Ovary (tissue), 10 donors: ENCODE results near the gene POU2AF1. TPM values are rescaled to one million over a fixed set of nuclear protein-coding genes. Genes with fewer than 3 reads are reported as not detected.

Experiments
- DNase-seq, 5 donors: peaks; one replicate each; pipeline ENCODE4 v3.0.0-alpha.2; 2019 to 2020
- H3K27ac ChIP-seq, 2 donors: fragments of 200-600 bp; one replicate each; pipeline versions ENCODE4 v1.5.1 to v1.8.0; 2019 to 2022
- H3K27me3 ChIP-seq: fragments of 200-600 bp; one replicate; pipeline ENCODE4 v1.8.0; 2022
- H3K36me3 ChIP-seq: fragments of 200-600 bp; sonication (generic); one replicate; pipeline ENCODE4 v1.5.1; 2019
- H3K4me1 ChIP-seq: one replicate; pipeline ENCODE4 v1.8.1; 2013; ENCODE audit warnings: mild to moderate bottlenecking, moderate library complexity; ENCODE audit not compliant: insufficient read depth
- H3K4me3 ChIP-seq: fragments of 200-600 bp; sonication (generic); one replicate; pipeline ENCODE4 v1.5.1; 2017
- H3K9me3 ChIP-seq, 2 donors: fragments of 200-600 bp in 1 of 2; sonication (generic) in 1 of 2; one replicate each; pipeline versions ENCODE4 v1.5.1 to v1.8.1; 2013 to 2019; ENCODE audit warnings: mild to moderate bottlenecking in 1 of 2, moderate library complexity in 1 of 2
- EP300 ChIP-seq: sonication (generic); formaldehyde crosslinking; IDR thresholded peaks from one replicate; pipeline ENCODE4 v1.6.1; 2017; ENCODE audit warnings: antibody characterized with exemption
- POLR2A ChIP-seq: fragments of 450-650 bp; IDR thresholded peaks from one replicate; pipeline ENCODE4 v1.6.1; 2017; ENCODE audit warnings: antibody characterized with exemption, mild to moderate bottlenecking, moderate library complexity
- WGBS, 3 donors: extraction: QIAGEN DNeasy Blood & Tissue Kit in 1 of 3; methylation state at CpG; one replicate each; pipeline versions ENCODE4 v1.1.5 to v1.1.7; 2013 to 2017; 5-methylcytosine and 5-hydroxymethylcytosine counted together
- intact Hi-C, 4 donors: fragments of 100-400 bp; cut with DNase I; formaldehyde crosslinking; loops; one replicate each; pipeline versions ENCODE4 v1.11.0 to v1.15.1; 2022 to 2023
- long read RNA-seq, 3 donors: library from polyadenylated mRNA in 2 of 3; unstranded in 2 of 3; transcript quantifications; one replicate each; pipeline ENCODE4 v2.0.0 and lab custom pipeline, GENCODE V29; 2021 to 2026
- polyA plus RNA-seq, 2 donors: library from polyadenylated mRNA; stranded (reverse); fragments of 200-250 nt in 1 of 2; fragments of 350-450 nt in 1 of 2; fragmentation: Illumina TruSeq in 1 of 2; extraction: RNeasy Lipid Tissue Mini Kit (QIAGEN cat#74804) in 1 of 2; gene quantifications; one replicate each; pipeline ENCODE4 v1.2.3, GENCODE V29; 2013 to 2014
- total RNA-seq, 7 donors: library from RNA; depleted of rRNA in 2 of 7; stranded (reverse); fragments of >200 nt in 2 of 7; fragmentation: NEBNext Ultra II Directional in 3 of 7; extraction: Animal tissue kit (Norgen Biotek cat#: 25700) in 3 of 7; gene quantifications; one replicate each; pipeline versions ENCODE4 v1.1.0 to v1.2.4, GENCODE V29; 2016 to 2023
- TF ChIP-seq, protein P1 (sequence below), 3 donors: fragments of 450-650 bp in 2 of 3; fragments of 200-600 bp in 1 of 3; IDR thresholded peaks; one replicate each; pipeline versions ENCODE4 v1.5.1 to v1.8.0; 2016 to 2022; ENCODE audit warnings: antibody characterized with exemption in 3 of 3, mild to moderate bottlenecking in 1 of 3
- donor health status: DM: no; HTN: no; CAD: no; lungs with moderate emphysema.
- donor health status: DM: no; HTN: no; CAD: no.
- donor health status: Bipolar disorder and iron deficiency.
- donor health status: DM: yes; HTN: yes; CAD: no.
- donor health status: DM: no; HTN: no; CAD: no.
- donor health status: DM: yes; HTN: yes; CAD: no.

The POU2AF1 gene, protein sequence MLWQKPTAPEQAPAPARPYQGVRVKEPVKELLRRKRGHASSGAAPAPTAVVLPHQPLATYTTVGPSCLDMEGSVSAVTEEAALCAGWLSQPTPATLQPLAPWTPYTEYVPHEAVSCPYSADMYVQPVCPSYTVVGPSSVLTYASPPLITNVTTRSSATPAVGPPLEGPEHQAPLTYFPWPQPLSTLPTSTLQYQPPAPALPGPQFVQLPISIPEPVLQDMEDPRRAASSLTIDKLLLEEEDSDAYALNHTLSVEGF
- 1 to 10 TPM in 3 of 7 donors, under 1 TPM in 4; 0.48 to 4.1 (median 0.83) TPM for total RNA-seq
- polyA plus RNA-seq, result 1 to 10 TPM in 1 of 2 donors, under 1 TPM in 1; 0.29 to 1.2 TPM
- long read RNA-seq, donor 1, partial matches to known transcripts, result 0 of 1 reads
- long read RNA-seq, donor 1, other reads (novel, unspliced or antisense), result 0 of 1 reads
- long read RNA-seq, donor 2, result 0 reads
- long read RNA-seq, donor 3, result 0 reads

DNA sequence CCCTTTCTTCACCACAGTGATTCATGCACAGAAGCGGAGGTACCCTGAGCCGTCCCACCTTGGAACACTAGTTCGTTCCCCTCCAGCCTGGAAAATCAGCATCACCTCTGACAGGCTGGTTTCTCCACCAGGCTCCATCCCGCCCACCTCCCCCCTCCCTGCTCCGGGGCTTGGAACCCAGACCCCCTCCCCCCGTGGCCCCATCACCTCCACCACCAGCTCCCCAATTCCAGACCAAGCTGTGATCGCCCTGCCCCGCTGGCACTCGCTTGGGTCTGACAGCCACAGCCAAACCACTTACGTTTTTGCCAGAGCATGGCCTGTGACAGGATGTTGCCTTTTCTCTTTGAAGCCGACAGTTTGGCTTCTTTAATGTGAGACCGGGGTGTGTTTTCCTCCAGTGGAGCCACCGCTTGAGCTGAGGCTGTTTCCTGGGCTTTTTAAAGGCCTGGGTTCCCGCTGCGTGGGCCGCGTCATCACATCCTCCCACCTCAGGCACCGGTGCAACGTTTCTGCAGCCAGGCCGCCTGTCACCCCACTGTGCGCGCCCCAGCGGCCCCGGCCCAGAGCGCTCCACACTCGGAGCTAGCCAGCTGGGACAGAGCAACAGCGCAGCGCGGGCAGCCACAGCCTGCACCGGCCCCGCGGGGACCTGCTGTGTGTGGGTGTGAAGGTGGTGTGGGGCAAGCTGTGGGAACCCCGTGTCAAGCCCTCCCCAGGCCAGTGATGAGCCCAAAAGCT is at the start of gene POU2AF1:
Gene POU2AF1, minus strand, starts transcription at position 415 of the 741 bp plus-strand sequence. Its CDS starts 98 bp downstream, at position 317.
- Histone ChIP-seq H3K9me3 (no peaks in the 10 kb centered on the region), H3K27ac (no peak within 1 kb of the TSS), H3K27me3 (no peaks in the 10 kb centered on the region), H3K36me3 (no peaks in the 10 kb centered on the region), H3K4me1 (peaks cover 2% of the 10 kb centered on the region), H3K4me3 (no peak within 1 kb of the TSS)
- intact Hi-C loops, result no loop called here
- no peak for DNase-seq
- WGBS, 3 donors, result 27 to 40% (median 33%) methylated on average over 33 of the region's 33 CpGs
- no peak for TF ChIP-seq POLR2A
- no peak for TF ChIP-seq EP300
- TF ChIP-seq, protein P1, sequence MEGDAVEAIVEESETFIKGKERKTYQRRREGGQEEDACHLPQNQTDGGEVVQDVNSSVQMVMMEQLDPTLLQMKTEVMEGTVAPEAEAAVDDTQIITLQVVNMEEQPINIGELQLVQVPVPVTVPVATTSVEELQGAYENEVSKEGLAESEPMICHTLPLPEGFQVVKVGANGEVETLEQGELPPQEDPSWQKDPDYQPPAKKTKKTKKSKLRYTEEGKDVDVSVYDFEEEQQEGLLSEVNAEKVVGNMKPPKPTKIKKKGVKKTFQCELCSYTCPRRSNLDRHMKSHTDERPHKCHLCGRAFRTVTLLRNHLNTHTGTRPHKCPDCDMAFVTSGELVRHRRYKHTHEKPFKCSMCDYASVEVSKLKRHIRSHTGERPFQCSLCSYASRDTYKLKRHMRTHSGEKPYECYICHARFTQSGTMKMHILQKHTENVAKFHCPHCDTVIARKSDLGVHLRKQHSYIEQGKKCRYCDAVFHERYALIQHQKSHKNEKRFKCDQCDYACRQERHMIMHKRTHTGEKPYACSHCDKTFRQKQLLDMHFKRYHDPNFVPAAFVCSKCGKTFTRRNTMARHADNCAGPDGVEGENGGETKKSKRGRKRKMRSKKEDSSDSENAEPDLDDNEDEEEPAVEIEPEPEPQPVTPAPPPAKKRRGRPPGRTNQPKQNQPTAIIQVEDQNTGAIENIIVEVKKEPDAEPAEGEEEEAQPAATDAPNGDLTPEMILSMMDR (IDR thresholded peaks at IDR 0.05), result no peak

DNA sequence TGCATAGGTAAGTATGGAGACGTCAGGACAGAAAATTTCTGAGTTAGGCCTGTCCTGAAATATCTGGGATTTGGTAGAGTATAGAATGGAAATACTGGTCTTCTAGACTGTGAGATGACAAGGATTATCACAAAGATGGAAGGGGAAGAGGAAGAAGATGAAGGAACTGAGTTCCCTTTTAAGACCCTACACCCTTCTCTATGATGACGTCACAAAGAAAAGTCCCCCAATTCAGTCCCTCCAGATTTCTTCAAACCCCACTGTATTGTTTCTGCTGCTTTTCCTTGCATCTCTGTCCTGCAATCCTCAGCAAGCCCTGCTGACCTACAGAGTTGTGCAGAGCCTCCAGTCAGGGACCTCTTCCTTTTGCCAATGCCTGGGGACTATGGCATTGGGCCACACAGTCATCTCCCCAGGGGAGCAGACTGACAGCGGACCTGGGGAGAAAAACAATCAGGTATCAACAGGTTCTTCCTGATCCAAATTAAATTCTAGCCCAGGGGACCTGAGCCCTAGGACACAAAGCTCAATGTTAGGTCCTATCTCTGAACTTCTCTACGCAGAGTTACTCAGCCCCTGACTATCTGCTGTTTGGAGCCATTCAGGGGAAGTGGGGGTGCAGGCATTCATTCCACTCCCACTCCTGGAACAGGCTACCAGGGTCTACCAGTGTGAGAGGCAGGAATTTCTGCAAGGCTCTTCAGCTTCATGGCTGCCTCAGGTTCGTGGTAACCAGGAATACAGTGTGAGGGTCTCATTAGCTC is 49.2 kb upstream of the POU2AF1 start:
- DNase-seq, result no peak
- Histone ChIP-seq H3K4me1 (no peaks in the 10 kb centered on the region), H3K27me3 (no peaks in the 10 kb centered on the region), H3K36me3 (no peaks in the 10 kb centered on the region), H3K9me3 (no peaks in the 10 kb centered on the region), H3K4me3 (no peak overlapping the region), H3K27ac (no peak overlapping the region)
- TF ChIP-seq, protein P1 (IDR thresholded peaks at IDR 0.05), result no peak
- TF ChIP-seq POLR2A (no peak), EP300 (no peak)
- 89 to 90% (median 90%) methylated on average over 5 of the region's 5 CpGs for WGBS, 3 donors
- intact Hi-C loops, result no loop called here

DNA sequence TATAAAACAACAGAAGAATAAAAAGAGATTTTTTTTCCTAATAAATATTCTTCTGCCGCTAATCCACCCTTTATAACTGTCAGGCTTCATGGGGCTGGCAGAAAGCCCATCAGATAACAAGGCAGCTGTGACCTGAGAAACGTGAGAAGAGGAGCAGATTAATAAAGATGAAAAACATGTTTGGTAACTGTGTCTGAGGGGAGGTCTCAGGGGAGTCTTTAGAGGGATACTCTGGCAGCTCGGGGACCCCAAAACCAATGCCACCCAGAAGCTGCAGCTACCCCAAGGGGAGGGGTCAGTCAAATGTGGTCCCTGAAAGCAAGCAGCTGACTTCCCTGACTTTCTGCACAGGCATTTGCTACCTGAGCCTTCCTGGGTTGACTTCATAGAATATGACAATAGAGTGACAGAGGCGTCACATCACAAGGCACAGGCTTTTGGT is 48.4 kb upstream of the POU2AF1 start:
- H3K4me3 ChIP-seq, result no peak overlapping the region
- no peaks in the 10 kb centered on the region for H3K27me3 ChIP-seq
- no peaks in the 10 kb centered on the region for H3K4me1 ChIP-seq
- H3K9me3 ChIP-seq, result no peaks in the 10 kb centered on the region
- DNase-seq, result no peak
- no peak for TF ChIP-seq POLR2A
- H3K27ac ChIP-seq, result no peak overlapping the region
- 59 to 64% (median 60%) methylated on average over 4 of the region's 4 CpGs for WGBS, 3 donors
- intact Hi-C loops, result no loop called here
- no peaks in the 10 kb centered on the region for H3K36me3 ChIP-seq

DNA sequence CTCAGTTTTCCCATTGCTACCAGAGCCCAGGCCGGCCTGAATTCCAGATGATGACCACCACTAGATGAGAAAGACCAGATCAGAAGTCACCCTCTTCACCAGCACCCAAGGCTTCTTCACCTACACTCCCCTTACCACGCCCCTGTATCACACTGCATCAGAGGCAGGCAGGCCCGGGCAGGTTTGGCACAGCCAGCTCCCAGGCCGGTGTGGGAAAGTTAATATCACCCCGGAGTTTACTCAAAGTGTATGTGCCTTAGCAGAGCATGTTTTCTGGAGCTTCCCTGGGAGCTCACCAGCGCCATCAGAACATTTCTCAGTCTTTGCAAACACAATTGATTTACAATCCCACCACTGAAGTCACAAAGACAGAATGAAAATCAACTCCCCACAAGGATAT is 47.5 kb upstream of the POU2AF1 start:
- no peaks in the 10 kb centered on the region for H3K4me1 ChIP-seq
- TF ChIP-seq EP300, result no peak
- DNase-seq, result no peak
- H3K36me3 ChIP-seq, result no peaks in the 10 kb centered on the region
- no peaks in the 10 kb centered on the region for H3K27me3 ChIP-seq
- intact Hi-C loops, result no loop called here
- no peaks in the 10 kb centered on the region for H3K9me3 ChIP-seq
- no peak overlapping the region for H3K27ac ChIP-seq
- WGBS, 3 donors, result 86 to 94% (median 90%) methylated on average over 6 of the region's 6 CpGs
- H3K4me3 ChIP-seq, result no peak overlapping the region

DNA sequence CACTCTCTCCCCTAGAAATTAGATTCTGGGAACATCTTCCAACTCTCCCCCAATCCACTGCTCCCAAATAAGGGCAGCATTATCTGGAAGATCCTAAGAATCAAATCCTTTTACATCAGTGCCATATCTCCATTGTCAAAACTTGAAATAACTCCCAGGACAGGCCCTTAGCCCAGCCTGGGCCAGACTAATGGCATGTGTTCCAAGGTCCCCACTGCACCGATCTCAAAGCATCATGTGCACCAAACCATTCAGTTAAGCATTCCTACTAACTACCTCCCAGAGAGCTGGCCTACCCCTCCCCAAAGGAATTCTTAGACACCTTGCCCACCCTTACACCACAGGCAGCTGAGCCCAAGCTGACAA is 44.2 kb upstream of the POU2AF1 start:
- TF ChIP-seq, protein P1 (IDR thresholded peaks at IDR 0.05), result no peak
- TF ChIP-seq EP300 (no peak), POLR2A (no peak)
- H3K9me3 ChIP-seq, result no peaks in the 10 kb centered on the region
- no peak overlapping the region for H3K27ac ChIP-seq
- H3K27me3 ChIP-seq, result no peaks in the 10 kb centered on the region
- DNase-seq, result no peak
- intact Hi-C loops, result loop anchor here (2.0 to 5.0 kb wide), 3 partner anchors 126 to 141 kb away; partner anchors contain the start of gene POU2AF3 (in 2 of the 4)
- H3K36me3 ChIP-seq, result no peaks in the 10 kb centered on the region
- WGBS, 3 donors, result 67 to 73% (median 71%) methylated on average over 1 of the region's 1 CpG
- H3K4me1 ChIP-seq, result peaks cover 13% of the 10 kb centered on the region
- H3K4me3 ChIP-seq, result no peak overlapping the region
